SU-DHL-6 (cell line): ENCODE measurements around the gene DTNA.

ENCODE experiments used
- EZH2phosphoT487 ChIP-seq: fragments of 200-600 bp; sonication (generic), shearing (Covaris generic); conservative IDR thresholded peaks from 2 replicates; pipeline ENCODE4 v1.6.1; 2018; ENCODE audit warnings: mild to moderate bottlenecking, antibody characterized with exemption, low read length, moderate library complexity, mixed read lengths
- TF ChIP-seq, protein P1 (sequence below): fragments of 200-600 bp; sonication (generic); IDR thresholded peaks from one replicate; pipeline ENCODE4 v1.5.1; 2017; ENCODE audit warnings: antibody characterized with exemption, mild to moderate bottlenecking, low read length, moderate library complexity; ENCODE audit not compliant: insufficient read depth, poor library complexity, severe bottlenecking

GRCh38 chr18:34848156-34848555, 138.1 kb downstream of the DTNA start:
- TF ChIP-seq, protein P1, sequence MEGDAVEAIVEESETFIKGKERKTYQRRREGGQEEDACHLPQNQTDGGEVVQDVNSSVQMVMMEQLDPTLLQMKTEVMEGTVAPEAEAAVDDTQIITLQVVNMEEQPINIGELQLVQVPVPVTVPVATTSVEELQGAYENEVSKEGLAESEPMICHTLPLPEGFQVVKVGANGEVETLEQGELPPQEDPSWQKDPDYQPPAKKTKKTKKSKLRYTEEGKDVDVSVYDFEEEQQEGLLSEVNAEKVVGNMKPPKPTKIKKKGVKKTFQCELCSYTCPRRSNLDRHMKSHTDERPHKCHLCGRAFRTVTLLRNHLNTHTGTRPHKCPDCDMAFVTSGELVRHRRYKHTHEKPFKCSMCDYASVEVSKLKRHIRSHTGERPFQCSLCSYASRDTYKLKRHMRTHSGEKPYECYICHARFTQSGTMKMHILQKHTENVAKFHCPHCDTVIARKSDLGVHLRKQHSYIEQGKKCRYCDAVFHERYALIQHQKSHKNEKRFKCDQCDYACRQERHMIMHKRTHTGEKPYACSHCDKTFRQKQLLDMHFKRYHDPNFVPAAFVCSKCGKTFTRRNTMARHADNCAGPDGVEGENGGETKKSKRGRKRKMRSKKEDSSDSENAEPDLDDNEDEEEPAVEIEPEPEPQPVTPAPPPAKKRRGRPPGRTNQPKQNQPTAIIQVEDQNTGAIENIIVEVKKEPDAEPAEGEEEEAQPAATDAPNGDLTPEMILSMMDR: no peak
- TF ChIP-seq EZH2phosphoT487: no peak
